ENCODE data around the gene NF1.
"Not testable (repeated sequence)": the region's sequence is repeated elsewhere in the genome, so short reads cannot be mapped to it uniquely, and the experiment has no call there.

Gene NF1

DNA sequence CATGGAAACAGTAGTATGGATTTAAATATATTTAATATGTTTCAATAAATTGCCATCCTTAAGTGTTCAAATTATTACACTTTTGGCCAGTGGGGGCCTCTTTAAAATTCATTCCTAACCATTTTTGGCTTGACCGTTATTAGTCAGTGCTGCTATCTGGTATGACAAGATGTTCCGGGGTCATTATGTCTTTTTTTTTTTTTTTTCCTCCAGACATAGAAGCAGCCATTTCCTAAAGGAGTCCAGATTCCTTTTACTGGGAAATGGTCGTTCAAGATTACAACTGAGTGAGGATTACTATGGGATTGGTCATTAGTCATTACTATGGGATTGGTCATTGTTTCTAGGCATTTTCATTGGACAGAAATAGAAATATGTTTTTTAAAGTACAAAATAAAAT is 53.4 kb downstream of the NF1 start:
- no peak overlapping the region for H3K23ac ChIP-seq (ENCODE audit: low read length)
- no peaks in the 10 kb centered on the region for H3K79me2 ChIP-seq (ENCODE audit: control insufficient read depth, insufficient read depth, low read length)
- H4K8ac ChIP-seq (ENCODE audit: low read depth, low read length): no peak overlapping the region
- WGBS (ENCODE audit: extremely low coverage, insufficient coverage, low lambda C conversion rate): no CpG with 5 or more reads among the region's 3 CpGs
- H2BK15ac ChIP-seq (replicated peaks; ENCODE audit: low read depth): no peak overlapping the region
- peaks cover 4% of the 10 kb centered on the region for H3K4me1 ChIP-seq (ENCODE audit: control insufficient read depth, low read depth, low read length)
- no peak overlapping the region for H2BK120ac ChIP-seq (ENCODE audit: low read depth, low read length)
- H3K9ac ChIP-seq (ENCODE audit: low read length): no peak overlapping the region
- H2AK5ac ChIP-seq (ENCODE audit: low read length): no peak overlapping the region
- no peak overlapping the region for H3K4me2 ChIP-seq (ENCODE audit: low read length)
- H4K5ac ChIP-seq (ENCODE audit: low read length): no peak overlapping the region
- no peak overlapping the region for H3K56ac ChIP-seq (ENCODE audit: low read length)
- H2BK5ac ChIP-seq (ENCODE audit: low read length): no peak overlapping the region
- no peak overlapping the region for H3K18ac ChIP-seq (ENCODE audit: low read length)
- no peaks in the 10 kb centered on the region for H3K36me3 ChIP-seq (ENCODE audit: control insufficient read depth, insufficient read depth, low read length)
- H3K27ac ChIP-seq (ENCODE audit: low read depth, low read length): no peak overlapping the region
- no peaks in the 10 kb centered on the region for H3K27me3 ChIP-seq (ENCODE audit: insufficient read depth, low read length, poor library complexity)
- H3K4ac ChIP-seq (ENCODE audit: low read depth, low read length): no peak overlapping the region
- H3K4me3 ChIP-seq (ENCODE audit: low read length): no peak overlapping the region
- DNase-seq: no peak
- H3K79me1 ChIP-seq (ENCODE audit: low read length): peaks cover 3% of the 10 kb centered on the region

DNA sequence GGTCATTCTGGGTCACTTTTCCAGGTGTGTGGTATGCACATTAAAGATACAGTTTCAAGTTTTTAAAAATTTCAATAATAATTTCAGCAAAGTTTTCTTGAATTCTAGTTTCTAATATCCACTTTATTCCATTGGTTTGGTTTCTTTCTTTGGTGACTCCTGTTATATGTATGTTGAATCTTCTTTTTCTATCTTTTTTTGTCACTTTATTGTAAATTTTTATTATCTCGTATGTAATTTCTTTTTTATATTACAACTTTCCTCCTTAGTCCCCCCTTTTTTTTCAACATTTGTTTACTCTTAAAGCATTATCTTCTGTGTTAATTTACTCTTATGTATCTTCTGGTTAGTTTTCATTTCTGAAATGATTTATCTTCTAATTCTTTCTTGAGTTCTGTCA is 57.5 kb downstream of the NF1 start:
- Histone ChIP-seq H3K4me2 (ENCODE audit: low read length) (no peak overlapping the region), H4K5ac (ENCODE audit: low read length) (no peak overlapping the region), H2AK5ac (ENCODE audit: low read length) (no peak overlapping the region), H3K4me3 (ENCODE audit: low read length) (no peak overlapping the region), H3K9ac (ENCODE audit: low read length) (no peak overlapping the region), H3K79me2 (ENCODE audit: control insufficient read depth, insufficient read depth, low read length) (no peaks in the 10 kb centered on the region), H3K27ac (ENCODE audit: low read depth, low read length) (no peak overlapping the region), H2BK120ac (ENCODE audit: low read depth, low read length) (no peak overlapping the region), H3K18ac (ENCODE audit: low read length) (no peak overlapping the region), H3K79me1 (ENCODE audit: low read length) (peaks cover 1% of the 10 kb centered on the region), H3K4ac (ENCODE audit: low read depth, low read length) (no peak overlapping the region), H3K56ac (ENCODE audit: low read length) (no peak overlapping the region), H3K27me3 (ENCODE audit: insufficient read depth, low read length, poor library complexity) (no peaks in the 10 kb centered on the region), H3K4me1 (ENCODE audit: control insufficient read depth, low read depth, low read length) (no peaks in the 10 kb centered on the region), H2BK15ac (replicated peaks; ENCODE audit: low read depth) (no peak overlapping the region), H3K36me3 (ENCODE audit: control insufficient read depth, insufficient read depth, low read length) (no peaks in the 10 kb centered on the region), H2BK5ac (ENCODE audit: low read length) (no peak overlapping the region), H3K23ac (ENCODE audit: low read length) (no peak overlapping the region), H4K8ac (ENCODE audit: low read depth, low read length) (no peak overlapping the region)
- WGBS (ENCODE audit: extremely low coverage, insufficient coverage, low lambda C conversion rate): no CpG with 5 or more reads among the region's 1 CpG
- DNase-seq: no peak

DNA sequence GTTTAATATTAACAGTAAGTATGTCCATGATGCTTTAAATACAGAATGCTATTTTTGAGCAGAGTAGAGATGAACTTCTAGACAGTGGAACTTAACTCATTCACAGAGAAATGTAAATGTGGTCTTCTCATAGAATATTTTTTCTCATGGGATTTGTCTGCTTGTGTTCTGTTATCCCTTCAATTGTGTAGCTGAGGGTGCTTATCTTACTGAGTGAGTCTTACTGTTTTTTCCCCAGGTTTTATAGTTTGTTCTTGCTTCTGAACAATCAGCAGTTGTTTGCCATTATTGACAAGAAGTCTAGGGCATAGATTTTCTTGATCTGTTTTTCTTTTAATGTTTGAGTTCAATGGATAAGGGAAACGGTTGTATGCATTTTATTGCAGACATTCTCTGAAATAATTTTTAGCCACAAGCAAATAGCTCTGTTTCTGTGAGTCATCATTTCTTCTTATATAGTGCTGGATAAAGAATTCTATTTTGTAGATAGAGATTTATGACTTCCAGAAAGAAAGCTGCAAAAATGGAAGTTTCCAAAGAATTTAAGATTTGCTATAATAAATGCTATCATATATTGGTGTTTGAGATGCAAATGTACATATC is 60.5 kb downstream of the NF1 start:
- Histone ChIP-seq H2BK120ac (ENCODE audit: low read depth, low read length) (no peak overlapping the region), H3K18ac (ENCODE audit: low read length) (no peak overlapping the region), H3K27me3 (ENCODE audit: insufficient read depth, low read length, poor library complexity) (no peaks in the 10 kb centered on the region), H3K4ac (ENCODE audit: low read depth, low read length) (no peak overlapping the region), H3K36me3 (ENCODE audit: control insufficient read depth, insufficient read depth, low read length) (no peaks in the 10 kb centered on the region), H4K8ac (ENCODE audit: low read depth, low read length) (no peak overlapping the region), H4K5ac (ENCODE audit: low read length) (no peak overlapping the region), H3K4me3 (ENCODE audit: low read length) (no peak overlapping the region), H3K27ac (ENCODE audit: low read depth, low read length) (no peak overlapping the region), H3K56ac (ENCODE audit: low read length) (no peak overlapping the region), H2AK5ac (ENCODE audit: low read length) (no peak overlapping the region), H2BK5ac (ENCODE audit: low read length) (no peak overlapping the region), H3K23ac (ENCODE audit: low read length) (no peak overlapping the region), H3K4me2 (ENCODE audit: low read length) (no peak overlapping the region), H2BK15ac (replicated peaks; ENCODE audit: low read depth) (no peak overlapping the region), H3K4me1 (ENCODE audit: control insufficient read depth, low read depth, low read length) (no peaks in the 10 kb centered on the region), H3K9ac (ENCODE audit: low read length) (no peak overlapping the region), H3K79me2 (ENCODE audit: control insufficient read depth, insufficient read depth, low read length) (no peaks in the 10 kb centered on the region), H3K79me1 (ENCODE audit: low read length) (no peaks in the 10 kb centered on the region)
- DNase-seq: no peak
- WGBS (ENCODE audit: extremely low coverage, insufficient coverage, low lambda C conversion rate): no CpG with 5 or more reads among the region's 1 CpG

DNA sequence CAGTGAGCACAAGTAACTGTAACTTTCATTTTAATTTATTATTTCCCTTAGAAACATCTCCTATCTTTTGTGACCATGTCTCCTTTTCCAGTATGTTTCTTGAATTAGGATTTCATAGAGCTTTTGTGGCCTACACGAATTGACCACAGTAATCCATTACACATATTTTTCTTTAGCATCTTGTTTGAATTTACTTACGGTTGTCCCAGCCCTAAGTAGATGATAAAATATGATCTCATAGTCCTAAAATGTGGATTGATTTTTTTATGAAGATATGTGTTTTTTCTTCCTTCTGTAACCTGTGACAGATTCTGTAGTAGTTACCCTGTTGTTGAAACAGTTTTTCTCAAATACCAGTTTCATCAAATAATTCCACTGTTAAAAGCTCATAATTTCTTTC is 61.5 kb downstream of the NF1 start:
- H3K36me3 ChIP-seq (ENCODE audit: control insufficient read depth, insufficient read depth, low read length): no peaks in the 10 kb centered on the region
- no peaks in the 10 kb centered on the region for H3K79me2 ChIP-seq (ENCODE audit: control insufficient read depth, insufficient read depth, low read length)
- H3K79me1 ChIP-seq (ENCODE audit: low read length): no peaks in the 10 kb centered on the region
- H3K18ac ChIP-seq (ENCODE audit: low read length): no peak overlapping the region
- H4K8ac ChIP-seq (ENCODE audit: low read depth, low read length): no peak overlapping the region
- H3K4me1 ChIP-seq (ENCODE audit: control insufficient read depth, low read depth, low read length): no peaks in the 10 kb centered on the region
- no peak for DNase-seq
- H3K4me3 ChIP-seq (ENCODE audit: low read length): no peak overlapping the region
- no peak overlapping the region for H3K9ac ChIP-seq (ENCODE audit: low read length)
- H3K27ac ChIP-seq (ENCODE audit: low read depth, low read length): no peak overlapping the region
- no peak overlapping the region for H3K56ac ChIP-seq (ENCODE audit: low read length)
- H3K27me3 ChIP-seq (ENCODE audit: insufficient read depth, low read length, poor library complexity): no peaks in the 10 kb centered on the region
- no peak overlapping the region for H2BK120ac ChIP-seq (ENCODE audit: low read depth, low read length)
- no peak overlapping the region for H4K5ac ChIP-seq (ENCODE audit: low read length)
- no CpG with 5 or more reads among the region's 2 CpGs for WGBS (ENCODE audit: extremely low coverage, insufficient coverage, low lambda C conversion rate)
- H3K23ac ChIP-seq (ENCODE audit: low read length): no peak overlapping the region
- H3K4me2 ChIP-seq (ENCODE audit: low read length): no peak overlapping the region
- H2BK5ac ChIP-seq (ENCODE audit: low read length): no peak overlapping the region
- H3K4ac ChIP-seq (ENCODE audit: low read depth, low read length): no peak overlapping the region
- no peak overlapping the region for H2AK5ac ChIP-seq (ENCODE audit: low read length)
- no peak overlapping the region for H2BK15ac ChIP-seq (replicated peaks; ENCODE audit: low read depth)

DNA sequence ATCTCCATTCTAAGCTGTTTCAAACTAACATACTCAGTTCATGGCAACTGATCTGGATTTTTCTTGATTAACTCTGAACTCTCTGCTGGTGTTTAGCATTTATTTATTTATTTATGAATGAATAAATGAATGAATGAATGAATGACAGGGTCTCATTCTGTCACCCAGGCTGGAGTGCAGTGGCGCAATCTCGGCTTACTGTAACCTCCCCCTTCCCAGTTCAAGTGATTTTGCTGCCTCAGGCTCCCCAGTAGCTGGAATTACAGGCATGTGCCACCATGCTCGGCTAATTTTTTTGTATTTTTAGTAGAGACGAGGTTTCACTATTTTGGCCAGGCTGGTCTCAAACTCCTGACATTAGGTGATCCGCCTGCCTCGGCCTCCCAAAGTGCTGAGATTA is 62.1 kb downstream of the NF1 start:
- H3K79me2 ChIP-seq (ENCODE audit: control insufficient read depth, insufficient read depth, low read length); H2BK15ac ChIP-seq (replicated peaks; ENCODE audit: low read depth); H3K79me1 ChIP-seq (ENCODE audit: low read length); H3K27ac ChIP-seq (ENCODE audit: low read depth, low read length); H4K5ac ChIP-seq (ENCODE audit: low read length); H4K8ac ChIP-seq (ENCODE audit: low read depth, low read length); H2BK120ac ChIP-seq (ENCODE audit: low read depth, low read length); DNase-seq; H3K56ac ChIP-seq (ENCODE audit: low read length); H3K27me3 ChIP-seq (ENCODE audit: insufficient read depth, low read length, poor library complexity); H3K4ac ChIP-seq (ENCODE audit: low read depth, low read length); H2AK5ac ChIP-seq (ENCODE audit: low read length); H3K9ac ChIP-seq (ENCODE audit: low read length); H3K4me3 ChIP-seq (ENCODE audit: low read length); H3K36me3 ChIP-seq (ENCODE audit: control insufficient read depth, insufficient read depth, low read length); H2BK5ac ChIP-seq (ENCODE audit: low read length); H3K18ac ChIP-seq (ENCODE audit: low read length); H3K4me1 ChIP-seq (ENCODE audit: control insufficient read depth, low read depth, low read length); H3K23ac ChIP-seq (ENCODE audit: low read length); H3K4me2 ChIP-seq (ENCODE audit: low read length): not testable (repeated sequence)
- whole genome bisulfite sequencing (ENCODE audit: extremely low coverage, insufficient coverage, low lambda C conversion rate): no CpG with 5 or more reads among the region's 6 CpGs

DNA sequence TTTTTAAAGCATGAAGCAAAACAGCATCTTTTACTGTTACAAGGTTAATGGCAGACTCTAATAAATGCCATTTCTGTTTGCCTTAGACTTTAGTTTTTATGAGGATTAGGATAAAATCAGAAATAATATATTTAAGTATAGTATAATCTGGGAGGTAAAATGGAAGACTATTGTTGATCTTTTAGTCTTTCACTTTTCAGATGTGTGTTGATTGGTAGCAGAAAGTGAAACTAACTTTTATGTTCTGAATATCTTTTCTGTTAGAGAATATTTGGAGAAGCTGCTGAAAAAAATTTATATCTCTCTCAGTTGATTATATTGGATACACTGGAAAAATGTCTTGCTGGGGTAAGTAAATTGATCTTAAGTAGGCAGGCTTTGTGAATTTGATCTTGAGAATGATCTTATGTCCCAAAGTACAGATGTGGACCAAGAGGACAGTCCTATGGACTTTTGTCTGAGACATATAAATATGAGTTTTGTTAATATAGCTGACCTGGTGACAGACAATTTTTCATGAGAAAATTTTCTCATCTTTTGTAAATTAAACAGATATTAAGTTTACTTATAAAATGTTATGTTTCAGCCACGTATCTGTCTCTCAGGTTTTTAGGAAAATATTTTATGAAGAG is 64.1 kb downstream of the NF1 start:
- no peaks in the 10 kb centered on the region for H3K36me3 ChIP-seq (ENCODE audit: control insufficient read depth, insufficient read depth, low read length)
- no peaks in the 10 kb centered on the region for H3K4me1 ChIP-seq (ENCODE audit: control insufficient read depth, low read depth, low read length)
- no peak overlapping the region for H2BK5ac ChIP-seq (ENCODE audit: low read length)
- H3K23ac ChIP-seq (ENCODE audit: low read length): no peak overlapping the region
- H3K4ac ChIP-seq (ENCODE audit: low read depth, low read length): no peak overlapping the region
- no peak overlapping the region for H3K18ac ChIP-seq (ENCODE audit: low read length)
- H2BK120ac ChIP-seq (ENCODE audit: low read depth, low read length): no peak overlapping the region
- no peak overlapping the region for H2AK5ac ChIP-seq (ENCODE audit: low read length)
- H3K79me2 ChIP-seq (ENCODE audit: control insufficient read depth, insufficient read depth, low read length): no peaks in the 10 kb centered on the region
- no peak overlapping the region for H3K4me3 ChIP-seq (ENCODE audit: low read length)
- H3K9ac ChIP-seq (ENCODE audit: low read length): no peak overlapping the region
- no peak overlapping the region for H3K27ac ChIP-seq (ENCODE audit: low read depth, low read length)
- H3K27me3 ChIP-seq (ENCODE audit: insufficient read depth, low read length, poor library complexity): no peaks in the 10 kb centered on the region
- no peak overlapping the region for H4K5ac ChIP-seq (ENCODE audit: low read length)
- no CpG with 5 or more reads among the region's 1 CpG for WGBS (ENCODE audit: extremely low coverage, insufficient coverage, low lambda C conversion rate)
- no peak overlapping the region for H2BK15ac ChIP-seq (replicated peaks; ENCODE audit: low read depth)
- DNase-seq: no peak
- no peak overlapping the region for H3K4me2 ChIP-seq (ENCODE audit: low read length)
- no peak overlapping the region for H3K56ac ChIP-seq (ENCODE audit: low read length)
- no peaks in the 10 kb centered on the region for H3K79me1 ChIP-seq (ENCODE audit: low read length)
- H4K8ac ChIP-seq (ENCODE audit: low read depth, low read length): no peak overlapping the region
